NB4 (cell line): ENCODE measurements around the gene PSTPIP2.

Source experiments
- DNase-seq: peaks from one replicate; pipeline ENCODE4 v3.0.0; 2010; ENCODE audit warnings: low read depth
- H3K4me3 ChIP-seq: one replicate; pipeline ENCODE4 v1.5.1; 2011; ENCODE audit warnings: mild to moderate bottlenecking, low read depth, low read length, moderate library complexity
- MYC ChIP-seq: IDR thresholded peaks from 2 replicates; pipeline ENCODE4 v1.6.1; 2011; ENCODE audit warnings: low read depth, low read length
- POLR2A ChIP-seq: IDR thresholded peaks from 2 replicates; pipeline ENCODE4 v1.6.1; 2011; ENCODE audit warnings: mild to moderate bottlenecking; ENCODE audit not compliant: insufficient read length; ENCODE audit errors: extremely low read depth
- TF ChIP-seq, protein P1 (sequence below): IDR thresholded peaks from one replicate; pipeline ENCODE4 v1.5.1; 2012; ENCODE audit warnings: low read depth, low read length
- TF ChIP-seq, protein P2 (sequence below): IDR thresholded peaks from 2 replicates; pipeline ENCODE4 v1.6.1; 2011; ENCODE audit warnings: low read depth, low read length

The PSTPIP2 gene

DNA sequence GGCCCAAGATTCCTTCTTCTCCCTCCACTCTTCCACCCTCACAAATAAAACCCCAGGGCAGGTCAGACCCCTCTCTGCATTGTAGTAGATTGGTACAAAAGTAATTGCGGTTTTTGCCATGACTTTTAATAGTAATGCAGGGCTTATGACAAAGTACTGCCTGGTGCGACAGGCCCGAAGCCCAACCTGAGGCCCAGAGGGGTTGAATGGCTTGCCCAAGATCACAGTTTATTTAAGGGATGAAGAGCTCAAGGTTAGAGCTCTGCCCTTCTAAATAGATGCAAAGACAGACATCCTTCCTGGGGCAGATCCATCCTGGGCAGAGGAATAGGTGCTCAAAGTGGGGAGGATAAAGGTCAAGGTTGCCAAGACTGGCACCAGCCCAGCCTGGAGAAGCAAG, 899 bp upstream of the PSTPIP2 start:
- TF ChIP-seq MYC = no peak
- TF ChIP-seq, protein P1, sequence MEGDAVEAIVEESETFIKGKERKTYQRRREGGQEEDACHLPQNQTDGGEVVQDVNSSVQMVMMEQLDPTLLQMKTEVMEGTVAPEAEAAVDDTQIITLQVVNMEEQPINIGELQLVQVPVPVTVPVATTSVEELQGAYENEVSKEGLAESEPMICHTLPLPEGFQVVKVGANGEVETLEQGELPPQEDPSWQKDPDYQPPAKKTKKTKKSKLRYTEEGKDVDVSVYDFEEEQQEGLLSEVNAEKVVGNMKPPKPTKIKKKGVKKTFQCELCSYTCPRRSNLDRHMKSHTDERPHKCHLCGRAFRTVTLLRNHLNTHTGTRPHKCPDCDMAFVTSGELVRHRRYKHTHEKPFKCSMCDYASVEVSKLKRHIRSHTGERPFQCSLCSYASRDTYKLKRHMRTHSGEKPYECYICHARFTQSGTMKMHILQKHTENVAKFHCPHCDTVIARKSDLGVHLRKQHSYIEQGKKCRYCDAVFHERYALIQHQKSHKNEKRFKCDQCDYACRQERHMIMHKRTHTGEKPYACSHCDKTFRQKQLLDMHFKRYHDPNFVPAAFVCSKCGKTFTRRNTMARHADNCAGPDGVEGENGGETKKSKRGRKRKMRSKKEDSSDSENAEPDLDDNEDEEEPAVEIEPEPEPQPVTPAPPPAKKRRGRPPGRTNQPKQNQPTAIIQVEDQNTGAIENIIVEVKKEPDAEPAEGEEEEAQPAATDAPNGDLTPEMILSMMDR = no peak
- no peak for TF ChIP-seq POLR2A
- no peak overlapping the region for H3K4me3 ChIP-seq
- no peak for DNase-seq

DNA sequence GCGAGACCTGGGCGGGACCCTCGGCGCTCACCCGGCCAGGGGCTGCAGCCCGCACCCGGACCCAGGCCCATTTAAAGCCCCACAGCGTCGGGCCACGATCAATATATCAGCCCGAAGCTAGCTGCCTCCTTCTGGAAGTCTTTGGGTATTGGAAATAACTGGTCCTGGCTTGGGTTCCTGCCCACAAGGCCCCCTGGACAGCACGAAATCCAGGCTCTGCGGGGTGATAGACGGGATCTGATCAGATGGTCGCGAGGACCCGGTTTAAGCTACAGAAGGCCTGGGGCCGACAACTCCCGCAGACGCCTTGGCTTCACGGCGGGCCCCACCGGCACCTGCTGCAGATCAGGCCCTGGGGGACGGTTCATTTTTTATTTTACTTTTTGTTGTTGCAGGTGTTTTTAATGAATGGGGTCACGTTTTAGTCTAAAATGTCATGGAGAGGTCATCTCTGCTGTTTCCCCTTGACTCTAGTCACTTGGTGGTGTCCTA, 362 bp upstream of the PSTPIP2 start:
- H3K4me3 ChIP-seq = no peak overlapping the region
- TF ChIP-seq POLR2A = no peak
- TF ChIP-seq, protein P1 = no peak
- TF ChIP-seq, protein P2, sequence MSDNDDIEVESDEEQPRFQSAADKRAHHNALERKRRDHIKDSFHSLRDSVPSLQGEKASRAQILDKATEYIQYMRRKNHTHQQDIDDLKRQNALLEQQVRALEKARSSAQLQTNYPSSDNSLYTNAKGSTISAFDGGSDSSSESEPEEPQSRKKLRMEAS = no peak
- TF ChIP-seq MYC = no peak
- no peak for DNase-seq

DNA sequence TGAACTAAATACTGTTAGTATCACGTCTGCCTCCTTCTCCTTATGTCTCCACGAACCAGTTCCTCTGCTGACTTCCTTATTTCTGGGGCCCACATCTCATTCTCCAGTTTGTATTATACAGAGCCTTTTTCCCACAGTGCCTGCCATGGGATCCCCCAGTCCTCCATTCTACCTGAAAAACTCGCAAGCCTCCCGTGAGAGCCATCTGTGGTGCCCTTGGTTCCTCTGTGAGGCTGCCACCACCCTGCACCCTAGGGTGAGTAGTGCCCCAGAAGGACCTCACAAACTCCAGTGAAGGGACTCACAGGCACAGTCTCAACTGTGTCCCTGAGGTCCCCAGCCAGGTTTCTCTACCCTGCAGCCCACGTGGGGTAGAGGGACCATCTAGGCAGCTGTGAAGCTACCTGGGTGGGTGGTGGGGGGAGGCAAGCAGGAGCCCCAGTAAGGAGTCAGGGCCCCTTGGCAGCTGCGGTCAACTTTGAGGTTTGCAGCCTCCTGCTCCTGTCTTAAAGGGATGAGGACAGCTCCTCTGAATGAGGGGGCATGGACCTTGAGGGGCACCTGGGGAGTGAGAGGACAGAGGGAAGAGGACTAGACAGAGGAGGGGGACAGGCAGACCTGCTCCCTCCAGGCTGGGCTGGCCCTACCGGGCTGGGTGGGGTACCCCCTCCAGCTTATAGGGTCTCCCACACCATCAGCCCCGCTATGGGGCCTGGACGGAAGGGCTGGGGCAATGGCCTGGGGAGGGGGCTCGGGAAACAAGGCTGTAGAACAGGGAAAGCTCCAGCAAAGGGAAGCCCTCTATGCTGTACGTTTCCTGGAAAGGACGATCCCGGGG, 1.0 kb downstream of the PSTPIP2 start:
- peak; percentile 58 for DNase-seq
- H3K4me3 ChIP-seq = no peak overlapping the region
- TF ChIP-seq, protein P2 = no peak
- TF ChIP-seq MYC (no peak), POLR2A (no peak)
- TF ChIP-seq, protein P1 = no peak

DNA sequence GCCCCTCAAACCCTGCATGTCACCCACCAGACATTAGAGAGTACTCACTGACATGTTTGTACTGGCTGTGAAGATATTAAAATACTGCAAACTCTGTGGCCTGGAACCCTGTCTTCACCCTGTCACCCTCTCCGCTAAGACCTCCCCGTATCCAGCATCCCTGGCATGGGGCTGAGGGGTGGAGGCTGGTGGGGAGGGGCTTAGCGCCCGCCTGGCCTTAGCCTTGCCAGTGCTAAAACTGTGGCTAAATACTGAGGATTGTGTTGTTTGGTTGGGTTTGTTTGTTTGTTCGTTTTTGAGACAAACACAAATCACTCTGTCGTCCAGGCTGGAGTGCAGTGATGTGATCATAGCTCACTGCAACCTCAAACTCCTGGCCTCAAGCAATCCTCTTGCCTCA, 1.8 kb downstream of the PSTPIP2 start:
- TF ChIP-seq, protein P2 = no peak
- TF ChIP-seq, protein P1 = no peak
- TF ChIP-seq MYC = no peak
- no peak for TF ChIP-seq POLR2A
- no peak for DNase-seq
- H3K4me3 ChIP-seq = no peak overlapping the region

DNA sequence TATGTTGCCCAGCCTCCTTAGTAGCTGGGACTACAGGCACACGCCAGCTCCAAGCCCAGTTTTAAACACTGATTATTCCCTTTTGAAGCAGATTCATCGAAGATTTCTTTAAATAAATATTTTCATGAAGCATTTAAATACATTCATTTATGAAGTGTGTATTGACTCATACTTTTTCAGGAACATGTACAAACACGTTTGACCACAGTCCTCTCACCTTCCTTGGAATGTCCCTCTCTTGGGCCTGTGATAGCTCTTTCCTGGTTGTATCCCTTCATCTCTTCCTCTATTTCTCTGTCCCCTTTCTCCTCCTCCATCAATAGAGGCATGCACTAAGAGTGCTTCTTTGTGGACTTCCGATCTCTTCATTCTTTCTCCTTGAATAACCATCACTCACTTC, 2.5 kb downstream of the PSTPIP2 start:
- no peak for DNase-seq
- TF ChIP-seq MYC (no peak), POLR2A (no peak)
- TF ChIP-seq, protein P2 = no peak
- TF ChIP-seq, protein P1 = no peak
- H3K4me3 ChIP-seq = no peak overlapping the region
